GM20431 (cell line): ENCODE results near the gene SALL4.
"Not testable (repeated sequence)": the region's sequence is repeated elsewhere in the genome, so short reads cannot be mapped to it uniquely, and the experiment has no call there.

Experiments
- in situ Hi-C: fragments of 300-500 bp; cut with MseI, MboI; formaldehyde crosslinking; loops from one replicate; pipeline ENCODE4 v1.15.0; 2020; ENCODE audit warnings: low sequenced_read_pairs; ENCODE audit not compliant: unreplicated experiment

The SALL4 gene

DNA sequence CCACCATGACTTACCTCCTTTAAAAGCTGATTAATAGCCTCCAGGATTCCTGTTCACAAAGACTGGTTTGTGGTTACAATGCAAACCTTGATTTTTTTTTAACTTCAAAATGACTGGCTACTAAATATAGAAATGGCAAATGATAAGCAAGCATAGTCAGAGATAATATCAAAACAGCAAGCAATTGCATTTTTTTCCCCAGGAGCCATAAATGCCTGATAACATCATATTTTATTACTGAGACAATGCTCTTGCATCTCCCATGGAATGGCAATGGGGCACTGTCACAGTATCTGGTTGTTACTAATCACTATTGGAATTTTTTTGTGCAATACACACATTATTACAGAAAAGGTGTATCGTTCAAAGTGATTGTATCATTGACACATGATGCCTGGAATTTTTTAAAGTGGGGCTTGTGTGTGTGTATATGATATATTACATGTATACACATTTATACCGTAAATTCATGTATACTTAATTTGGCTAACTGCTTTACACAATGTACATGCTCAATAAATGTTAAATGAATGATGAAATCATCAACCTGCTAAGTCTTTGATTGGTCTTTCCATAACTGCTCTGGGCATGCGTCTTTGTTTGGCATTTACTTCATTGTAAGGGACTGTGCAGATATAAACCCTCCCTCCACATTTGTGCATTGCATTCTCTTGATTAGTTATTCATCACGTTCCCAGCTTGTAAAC is 980 bp upstream of the SALL4 start:
- in situ Hi-C loops, result no loop called here

DNA sequence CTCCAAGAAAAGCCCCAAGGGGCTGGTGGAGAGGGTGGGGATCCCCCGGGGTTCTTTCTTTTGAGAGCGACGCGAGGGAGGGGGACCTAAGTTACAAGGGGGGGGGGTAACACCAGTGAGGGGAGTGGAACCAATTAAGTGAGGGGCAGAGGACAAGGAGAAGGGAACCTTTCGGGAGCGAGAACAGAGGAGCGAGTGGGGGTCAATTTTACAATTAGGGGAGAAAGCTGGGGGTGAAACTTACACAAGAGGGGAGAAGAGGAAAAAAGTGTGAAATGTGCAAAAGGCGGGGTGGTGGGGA is 548 bp downstream of the SALL4 start:
- in situ Hi-C loops, result no loop called here

DNA sequence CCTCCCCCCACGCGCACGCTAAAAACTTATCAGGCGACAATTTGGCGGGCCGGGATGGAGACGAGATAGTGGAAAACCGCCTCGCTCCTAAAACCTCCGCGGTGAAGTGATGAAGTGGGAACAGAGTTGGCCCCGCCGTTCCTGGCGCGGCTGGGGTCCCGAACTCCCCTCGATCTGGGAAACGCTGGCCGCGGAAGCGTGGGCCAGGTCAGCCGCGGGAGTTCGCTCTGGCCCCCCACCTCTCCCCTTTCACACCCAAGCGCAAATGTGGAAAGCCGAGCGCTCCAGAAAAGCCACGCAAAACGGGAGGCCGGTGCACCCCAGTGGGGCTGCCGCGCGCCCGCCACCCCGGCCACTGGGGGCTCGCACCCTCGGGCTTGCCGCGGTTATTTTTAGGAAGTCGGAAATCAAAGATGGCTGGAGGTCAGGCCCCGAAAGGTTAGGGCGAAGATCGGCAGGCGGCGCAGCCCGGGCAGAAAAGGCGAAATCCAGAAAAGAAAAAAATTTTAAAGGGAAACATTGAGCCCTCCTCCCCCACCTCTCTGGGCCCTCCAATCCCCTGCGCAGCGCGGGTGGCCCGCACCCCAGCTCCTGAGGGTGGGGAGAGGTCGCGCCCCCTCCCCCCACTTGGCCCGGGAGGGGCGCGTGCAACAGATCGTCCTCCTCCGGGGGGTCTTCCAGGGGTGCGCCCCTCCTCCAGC is 1.0 kb downstream of the SALL4 start:
- in situ Hi-C loops, result no loop called here

DNA sequence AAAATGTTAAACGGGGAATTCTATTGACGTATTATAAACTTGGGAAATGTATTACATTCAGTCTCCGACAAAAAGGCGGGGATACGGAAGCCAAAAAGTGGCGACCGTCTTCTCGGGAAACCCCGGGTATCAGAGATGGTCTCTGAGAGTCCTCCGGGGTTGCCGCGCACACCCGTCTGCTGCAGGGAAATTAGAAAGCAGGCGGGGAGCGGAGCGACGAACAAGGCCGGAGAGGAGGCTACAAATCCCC is 1.5 kb downstream of the SALL4 start:
- in situ Hi-C loops, result no loop called here

DNA sequence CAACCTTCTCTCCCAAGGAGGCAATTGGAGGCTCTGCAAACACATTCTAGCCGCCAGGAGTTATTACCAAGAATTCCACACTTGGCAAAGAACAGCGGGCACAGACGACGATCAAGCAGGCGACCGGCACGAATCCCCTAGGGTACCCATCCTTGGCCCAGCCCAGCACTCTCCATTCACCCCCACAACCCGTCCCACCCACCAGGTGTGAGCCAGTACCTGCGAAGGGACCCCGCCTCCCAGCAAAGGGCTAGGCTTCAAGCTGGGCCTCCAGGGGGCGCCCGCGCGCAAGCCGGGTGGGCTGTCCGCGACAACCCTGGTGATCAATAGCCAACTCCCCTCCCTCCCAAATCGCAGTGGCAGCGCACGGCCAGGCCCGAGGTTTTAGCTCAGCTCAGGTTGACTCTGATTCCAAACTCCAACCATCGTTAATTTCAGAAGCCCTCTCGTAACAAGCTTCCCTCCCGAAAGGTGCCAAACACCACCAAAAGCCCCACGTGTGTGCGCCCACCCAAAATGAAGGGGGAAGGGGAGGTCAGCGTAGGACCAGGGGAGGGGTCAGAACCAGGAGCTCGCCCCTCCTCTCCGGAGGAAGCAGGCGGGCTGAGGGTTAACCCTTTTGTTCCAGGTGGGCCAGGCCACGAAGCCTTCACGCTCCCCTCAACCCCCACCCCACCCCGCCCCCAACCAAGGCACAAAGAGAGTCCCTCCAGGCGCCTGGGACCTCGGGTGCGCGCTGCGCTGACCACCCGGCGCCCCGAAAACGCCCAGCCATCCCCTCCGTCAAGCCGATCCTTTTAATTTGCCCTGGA is 2.1 kb downstream of the SALL4 start:
- in situ Hi-C loops, result no loop called here

DNA sequence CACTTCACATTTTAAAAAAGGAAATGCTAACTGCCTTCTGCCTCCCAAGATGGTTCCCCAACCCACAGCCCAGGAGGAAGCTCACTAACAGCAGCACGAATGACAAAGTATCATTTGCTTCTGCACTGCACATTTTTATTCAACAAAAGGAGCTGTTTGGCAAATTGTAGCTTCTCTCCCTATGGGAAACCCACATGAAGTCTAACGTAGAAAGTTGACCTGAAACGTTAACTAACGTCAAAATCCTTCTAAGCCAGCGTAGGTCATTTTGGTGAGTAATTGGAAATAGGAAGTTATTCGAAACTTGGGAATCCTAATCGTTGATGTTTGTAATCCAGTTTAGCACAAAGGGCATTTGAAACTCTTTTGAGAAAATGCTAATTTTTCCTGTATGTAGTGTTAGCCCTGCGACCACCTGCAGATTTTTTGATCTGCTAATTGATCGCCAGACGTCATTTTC is 2.9 kb downstream of the SALL4 start:
- in situ Hi-C loops, result no loop called here

DNA sequence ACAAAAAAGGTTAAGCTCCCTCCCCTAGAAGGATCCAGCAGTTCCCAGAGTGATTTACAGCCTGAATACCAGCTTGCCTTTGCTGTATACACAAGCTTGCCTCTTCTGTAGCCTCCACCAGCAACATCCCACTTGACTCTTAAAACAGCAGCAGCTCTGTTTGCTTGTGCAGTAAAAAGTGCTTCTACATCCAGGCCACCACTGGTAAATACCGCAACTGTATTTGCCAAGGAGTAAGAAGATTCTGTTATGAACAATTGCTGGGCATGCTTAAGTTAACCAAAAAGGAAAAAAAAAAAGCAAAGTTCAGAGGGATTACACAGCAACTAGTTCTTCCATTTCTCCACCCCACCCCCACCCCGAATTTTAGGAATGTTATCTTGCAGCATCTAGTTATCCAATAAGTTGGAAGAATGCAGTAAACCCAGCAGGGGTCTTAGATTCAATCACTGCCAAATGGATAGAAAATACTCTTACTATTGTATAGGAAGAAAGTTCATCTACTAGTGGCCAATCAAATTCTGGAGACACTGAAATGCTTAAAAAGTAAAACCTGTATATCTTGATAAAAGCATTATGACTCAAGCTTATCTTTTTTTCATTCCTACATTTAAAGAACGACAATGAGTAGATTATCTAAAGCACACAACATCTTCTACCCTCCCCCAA is 4.8 kb downstream of the SALL4 start:
- in situ Hi-C loops, result no loop called here

DNA sequence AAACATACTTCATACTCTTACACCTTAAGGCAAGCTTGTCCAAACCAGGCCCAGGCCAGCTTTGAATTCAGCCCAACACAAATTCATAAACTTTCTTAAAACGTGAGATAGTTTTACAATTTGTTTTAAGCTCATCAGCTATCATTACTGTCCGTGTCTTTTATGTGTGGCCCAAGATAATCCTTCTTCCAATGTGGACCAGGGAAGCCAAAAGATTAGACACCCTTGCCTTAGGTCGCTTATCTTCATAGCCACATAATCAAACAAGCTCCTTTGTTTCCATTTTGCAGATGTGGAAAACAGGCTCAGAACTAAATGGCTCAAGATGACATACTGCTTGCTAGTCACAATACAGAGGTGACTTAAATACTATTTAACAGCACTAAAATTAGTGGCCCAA is 6.0 kb downstream of the SALL4 start:
- in situ Hi-C loops, result no loop called here

DNA sequence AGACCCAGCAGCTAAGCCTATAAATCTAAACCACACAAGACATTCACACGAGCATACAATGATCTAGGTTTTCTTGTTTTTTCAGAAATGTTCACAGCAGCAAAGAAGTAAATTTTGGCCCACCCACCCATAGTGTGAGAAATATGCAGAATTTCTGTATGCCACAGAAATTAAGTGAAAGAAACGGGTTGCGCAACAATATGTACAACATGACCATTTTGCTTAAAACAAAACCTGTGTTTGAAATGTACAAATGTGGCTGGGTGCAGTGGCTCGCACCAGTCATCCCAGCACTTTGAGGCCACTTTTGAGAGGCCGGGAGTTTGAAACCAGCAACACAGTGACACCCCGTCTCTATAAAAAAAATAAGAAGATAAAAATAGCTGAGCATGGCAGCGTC is 9.4 kb downstream of the SALL4 start:
- in situ Hi-C loops, result no loop called here

DNA sequence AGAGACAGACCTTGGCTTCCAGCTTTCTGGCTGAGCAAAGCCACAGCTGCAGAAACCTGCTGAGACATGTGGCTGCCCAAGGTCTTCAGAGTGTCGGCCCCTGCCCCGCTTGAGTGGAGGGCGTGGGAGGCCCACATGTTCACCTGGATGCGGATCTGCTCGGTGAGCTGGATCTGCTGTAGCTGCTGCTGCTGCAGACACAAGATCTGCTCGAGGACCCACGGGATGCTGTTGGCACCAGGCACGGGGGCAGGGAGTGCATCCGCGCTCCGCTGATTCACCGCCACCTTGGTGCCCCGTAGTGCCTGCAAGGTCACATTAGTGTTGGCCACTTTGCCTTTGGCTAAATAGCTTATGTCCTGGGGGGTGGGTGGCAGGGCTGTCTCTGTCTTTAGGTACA is 10.7 kb downstream of the SALL4 start:
- in situ Hi-C loops, result no loop called here

DNA sequence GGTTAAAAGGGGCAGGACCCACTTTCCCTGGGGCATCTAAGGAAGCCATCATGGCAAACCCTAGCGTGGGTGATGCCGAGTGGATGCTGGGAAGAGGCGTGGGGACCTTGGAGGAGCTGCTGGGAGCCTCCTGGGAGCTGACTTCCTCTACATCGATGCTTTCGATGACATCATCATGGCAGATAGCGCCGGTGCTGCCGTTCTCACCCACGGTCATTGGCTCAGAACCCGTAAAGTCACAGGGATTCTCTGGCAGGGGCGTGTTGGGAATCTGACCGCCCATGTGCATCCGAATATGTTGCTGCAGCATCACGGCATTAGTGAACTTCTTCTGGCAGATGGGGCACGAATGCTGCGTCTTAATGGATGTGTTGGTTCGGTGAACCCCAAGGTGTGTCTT is 12.1 kb downstream of the SALL4 start:
- in situ Hi-C loops, result no loop called here

DNA sequence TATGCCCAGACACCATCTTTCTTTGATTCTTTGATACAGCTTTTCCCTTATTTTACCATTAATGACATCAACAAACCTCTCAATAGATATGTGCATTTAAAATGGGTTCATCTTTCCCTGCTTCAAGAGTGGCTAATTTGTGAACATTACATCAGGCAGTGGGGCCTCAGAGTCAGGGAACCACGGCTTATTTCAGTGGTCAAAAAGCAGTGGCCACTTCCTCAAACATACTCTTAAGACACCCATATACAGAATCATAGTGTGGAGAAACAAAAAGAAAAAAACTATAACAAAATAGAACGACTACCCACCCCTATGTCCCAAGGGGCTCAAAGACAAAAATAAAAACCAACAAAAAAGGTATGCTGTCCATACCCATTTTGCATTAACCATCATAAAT is 12.9 kb downstream of the SALL4 start:
- in situ Hi-C loops, result no loop called here

DNA sequence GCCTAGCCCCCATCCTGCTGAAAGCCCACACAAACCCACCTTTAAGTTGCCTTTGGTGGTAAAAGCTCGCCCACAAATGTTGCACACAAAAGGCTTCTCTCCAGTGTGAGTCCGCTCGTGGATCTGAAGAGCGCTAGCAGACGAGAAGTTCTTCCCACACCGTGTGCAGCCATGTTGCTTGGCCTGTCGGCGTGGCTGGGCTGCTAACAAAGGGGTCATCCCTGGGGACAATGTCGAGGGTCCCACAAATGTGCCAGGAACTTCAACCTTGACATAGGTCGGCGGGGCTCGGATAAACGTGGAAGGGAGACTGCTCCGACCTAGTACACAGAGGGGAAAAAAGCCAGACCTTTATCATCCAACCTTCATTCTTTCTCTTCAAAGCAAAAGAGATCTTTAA is 13.5 kb downstream of the SALL4 start:
- in situ Hi-C loops, result no loop called here

DNA sequence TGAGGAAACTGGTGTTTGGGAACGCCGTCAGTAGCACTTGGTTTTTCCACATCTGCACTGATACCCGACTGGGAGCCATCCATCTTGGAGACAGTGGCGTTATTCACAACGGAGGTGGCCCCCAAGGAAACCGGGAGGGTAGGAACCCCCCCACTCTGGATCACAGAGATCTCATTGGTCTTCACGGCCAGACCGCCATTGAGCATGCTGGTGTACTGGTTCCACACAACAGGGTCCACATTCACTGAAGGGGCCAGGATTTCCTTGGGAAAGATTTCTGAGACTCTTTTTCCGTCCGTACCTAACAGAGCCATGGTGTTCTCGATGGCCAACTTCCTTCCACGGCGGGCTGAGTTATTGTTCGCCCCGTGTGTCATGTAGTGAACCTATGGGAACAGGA is 18.0 kb downstream of the SALL4 start:
- in situ Hi-C loops, result no loop called here

DNA sequence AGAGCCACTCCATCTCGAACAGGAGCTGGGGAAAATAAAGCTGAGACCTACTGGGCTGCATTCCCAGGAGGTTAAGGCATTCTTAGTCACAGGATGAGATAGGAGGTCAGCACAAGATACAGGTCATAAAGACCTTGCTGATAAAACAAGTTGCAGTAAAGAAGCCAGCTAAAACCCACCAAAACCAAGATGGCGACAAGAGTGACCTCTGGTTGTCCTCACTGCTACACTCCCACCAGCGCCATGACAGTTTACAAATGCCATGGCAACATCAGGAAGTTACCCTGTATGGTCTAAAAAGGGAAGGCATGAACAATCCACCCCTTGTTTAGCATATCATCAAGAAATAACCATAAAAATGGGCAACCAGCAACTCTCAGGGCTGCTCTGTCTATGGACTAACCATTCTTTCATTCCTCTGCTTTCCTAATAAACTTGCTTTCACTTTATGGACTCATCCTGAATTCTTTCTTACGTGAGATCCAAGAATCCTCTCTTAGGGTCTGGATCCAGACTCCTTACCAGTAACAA is 24.0 kb downstream of the SALL4 start:
- in situ Hi-C loops, result not testable (repeated sequence)

DNA sequence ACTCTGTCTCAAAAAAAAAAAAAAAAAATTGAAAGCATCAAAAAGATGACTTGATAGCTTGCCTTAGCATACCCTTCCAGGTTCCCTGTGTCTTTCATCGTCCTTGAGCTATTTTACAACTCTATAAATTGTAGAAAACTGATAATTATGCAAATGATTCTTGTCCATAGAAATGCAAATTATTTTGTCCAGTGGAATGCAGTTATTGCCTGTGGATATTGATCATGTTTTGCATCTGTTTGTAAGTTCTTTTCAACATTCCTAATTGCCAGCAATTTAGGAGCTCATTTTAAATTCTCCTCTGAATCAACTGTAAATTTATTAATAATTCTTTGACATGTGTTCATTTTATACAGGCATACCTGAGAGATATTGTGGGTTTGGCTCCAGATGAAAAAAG is 27.1 kb downstream of the SALL4 start:
- in situ Hi-C loops, result no loop called here

DNA sequence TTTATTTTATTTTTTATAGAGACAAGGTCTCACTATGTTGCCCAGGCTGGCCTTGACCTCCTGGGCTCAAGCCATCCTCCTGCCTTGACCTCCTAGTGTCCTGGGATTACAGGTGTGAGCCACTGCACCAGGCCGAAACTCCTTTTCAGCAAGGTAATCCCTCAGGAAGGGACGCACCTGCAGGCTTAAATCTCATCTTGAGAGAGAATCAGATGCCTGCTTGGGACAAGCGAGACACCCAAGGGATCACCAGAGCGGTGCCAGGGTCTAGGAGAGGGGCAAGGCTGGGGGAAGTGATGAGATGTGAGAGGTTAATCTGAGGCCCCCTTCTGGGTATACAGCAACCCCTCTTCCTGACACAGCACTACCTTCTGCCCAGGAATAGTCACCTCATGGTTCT is 30.1 kb downstream of the SALL4 start:
- in situ Hi-C loops, result no loop called here

DNA sequence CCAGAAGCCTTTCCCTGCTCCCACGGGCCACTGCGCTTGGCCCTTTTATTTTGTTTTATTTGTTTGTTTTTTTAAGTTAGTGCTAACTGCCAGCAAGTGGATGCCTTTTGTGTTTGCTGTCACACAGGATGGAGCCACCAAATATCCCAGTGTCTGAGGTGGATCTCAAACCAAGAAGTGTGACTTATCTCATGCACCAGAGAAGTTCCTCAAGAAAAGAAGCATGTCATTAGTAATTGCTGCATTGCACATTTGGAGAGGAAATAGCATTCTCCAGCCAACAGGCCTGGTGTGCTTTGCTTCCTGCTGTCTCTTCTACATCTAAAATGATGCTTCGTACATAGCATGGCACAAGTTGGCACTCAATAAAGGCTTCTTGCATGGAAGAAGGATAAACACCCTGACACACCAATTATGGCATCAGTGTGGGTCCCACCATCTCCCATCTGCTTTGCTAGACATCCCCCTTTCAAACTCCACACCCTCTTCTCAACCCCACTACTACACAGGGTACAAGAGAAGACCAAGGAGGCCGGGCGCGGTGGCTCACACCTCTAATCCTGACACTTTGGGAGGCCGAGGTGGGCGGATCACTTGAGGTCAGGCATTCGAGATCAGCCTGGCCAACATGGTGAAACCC is 32.2 kb downstream of the SALL4 start:
- in situ Hi-C loops, result no loop called here

DNA sequence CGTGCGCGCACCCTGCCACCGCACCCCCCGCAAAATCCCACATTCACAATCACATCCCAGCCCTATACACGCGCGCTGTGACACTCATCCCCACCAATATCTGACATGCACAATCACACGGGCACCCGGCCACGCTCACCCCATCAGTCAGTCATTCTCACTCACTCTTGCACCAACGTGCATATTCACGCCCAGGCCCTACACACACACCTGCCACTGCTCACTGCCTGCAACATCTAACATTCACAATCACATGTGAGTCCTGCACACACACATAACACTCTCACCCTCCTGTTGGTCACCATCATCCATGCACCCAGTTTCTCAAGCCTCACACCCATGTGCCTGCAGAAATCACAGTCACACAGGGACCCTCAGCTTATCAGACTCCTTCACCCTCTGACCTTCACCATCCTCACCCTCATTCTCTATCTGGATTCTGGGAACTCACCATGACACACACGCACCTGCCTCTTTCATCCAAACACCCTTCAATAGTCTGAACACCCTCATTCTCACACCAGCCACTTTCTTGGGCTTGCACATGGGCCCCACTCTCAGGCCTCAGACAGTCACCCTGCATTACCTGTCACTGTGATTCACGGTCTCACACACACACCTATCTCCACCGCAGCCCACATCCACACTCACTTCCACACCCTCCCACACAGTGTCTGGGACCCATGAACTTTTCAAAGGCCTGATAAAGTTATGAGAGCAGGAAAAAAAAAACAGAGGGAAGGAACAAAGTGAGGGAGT is 33.4 kb downstream of the SALL4 start:
- in situ Hi-C loops, result no loop called here
